ENCODE data around the gene SLC38A8.

Gene SLC38A8

GRCh38 chr16:83967838-83968305 lies 74.7 kb downstream of the SLC38A8 start, which contains the start of gene NECAB2:
Gene NECAB2 (plus strand): TSS chr16:83968244. CDS start chr16:83968649, 405 bp downstream.
- TF ChIP-seq, protein P1, sequence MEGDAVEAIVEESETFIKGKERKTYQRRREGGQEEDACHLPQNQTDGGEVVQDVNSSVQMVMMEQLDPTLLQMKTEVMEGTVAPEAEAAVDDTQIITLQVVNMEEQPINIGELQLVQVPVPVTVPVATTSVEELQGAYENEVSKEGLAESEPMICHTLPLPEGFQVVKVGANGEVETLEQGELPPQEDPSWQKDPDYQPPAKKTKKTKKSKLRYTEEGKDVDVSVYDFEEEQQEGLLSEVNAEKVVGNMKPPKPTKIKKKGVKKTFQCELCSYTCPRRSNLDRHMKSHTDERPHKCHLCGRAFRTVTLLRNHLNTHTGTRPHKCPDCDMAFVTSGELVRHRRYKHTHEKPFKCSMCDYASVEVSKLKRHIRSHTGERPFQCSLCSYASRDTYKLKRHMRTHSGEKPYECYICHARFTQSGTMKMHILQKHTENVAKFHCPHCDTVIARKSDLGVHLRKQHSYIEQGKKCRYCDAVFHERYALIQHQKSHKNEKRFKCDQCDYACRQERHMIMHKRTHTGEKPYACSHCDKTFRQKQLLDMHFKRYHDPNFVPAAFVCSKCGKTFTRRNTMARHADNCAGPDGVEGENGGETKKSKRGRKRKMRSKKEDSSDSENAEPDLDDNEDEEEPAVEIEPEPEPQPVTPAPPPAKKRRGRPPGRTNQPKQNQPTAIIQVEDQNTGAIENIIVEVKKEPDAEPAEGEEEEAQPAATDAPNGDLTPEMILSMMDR (conservative IDR thresholded peaks at IDR 0.05) = peak; percentile 84

DNA sequence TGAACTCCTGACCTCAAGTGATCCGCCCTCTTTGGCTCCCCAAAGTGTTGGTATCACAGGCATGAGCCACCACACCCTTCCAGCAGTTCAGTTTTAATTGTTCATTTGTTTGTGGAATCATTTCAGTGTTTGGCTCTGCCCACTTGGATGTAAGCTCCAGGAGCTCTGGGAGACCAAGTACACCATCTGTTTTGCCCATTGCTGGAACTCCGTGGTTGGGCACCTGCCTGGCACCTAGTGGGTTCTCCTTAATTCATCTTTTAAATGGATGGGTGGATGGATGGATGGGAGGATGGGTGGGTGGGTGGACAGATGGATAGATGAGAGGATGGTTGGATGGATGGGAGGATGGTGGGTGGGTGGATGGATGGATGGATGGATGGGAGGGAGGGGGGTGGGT lies 75.5 kb downstream of the SLC38A8 start:
- H3K27ac ChIP-seq = no peak overlapping the region
- TF ChIP-seq, protein P1 (conservative IDR thresholded peaks at IDR 0.05) = no peak

More at GRCh38 chr16:83967838-83968305, 74.7 kb downstream of the SLC38A8 start, which contains the start of gene NECAB2:
- H3K27ac ChIP-seq = no peak within 1 kb of the TSS; the same call in 1 of the 2 replicates

- TF ChIP-seq, protein P1 (conservative IDR thresholded peaks at IDR 0.05) = no peak
- no peak overlapping the region for H3K27ac ChIP-seq
These were observed 76.4 kb downstream of the SLC38A8 start for GRCh38 chr16:83966153-83966696.

DNA sequence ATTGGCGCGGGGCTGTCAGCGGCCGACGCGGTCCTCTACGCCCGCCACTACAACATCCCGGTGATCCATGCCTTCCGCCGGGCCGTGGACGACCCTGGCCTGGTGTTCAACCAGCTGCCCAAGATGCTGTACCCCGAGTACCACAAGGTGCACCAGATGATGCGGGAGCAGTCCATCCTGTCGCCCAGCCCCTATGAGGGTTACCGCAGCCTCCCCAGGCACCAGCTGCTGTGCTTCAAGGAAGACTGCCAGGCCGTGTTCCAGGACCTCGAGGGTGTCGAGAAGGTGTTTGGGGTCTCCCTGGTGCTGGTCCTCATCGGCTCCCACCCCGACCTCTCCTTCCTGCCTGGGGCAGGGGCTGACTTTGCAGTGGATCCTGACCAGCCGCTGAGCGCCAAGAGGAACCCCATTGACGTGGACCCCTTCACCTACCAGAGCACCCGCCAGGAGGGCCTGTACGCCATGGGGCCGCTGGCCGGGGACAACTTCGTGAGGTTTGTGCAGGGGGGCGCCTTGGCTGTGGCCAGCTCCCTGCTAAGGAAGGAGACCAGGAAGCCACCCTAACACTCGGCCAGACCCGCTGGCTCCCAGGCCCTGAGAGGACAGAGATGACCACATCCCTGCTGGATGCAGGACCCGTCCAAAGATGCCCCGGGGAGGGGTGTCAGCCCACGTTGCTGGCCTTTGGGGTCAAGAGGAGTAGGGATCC lies 77.0 kb downstream of the SLC38A8 start:
- TF ChIP-seq, protein P1 (conservative IDR thresholded peaks at IDR 0.05) = no peak
- H3K27ac ChIP-seq = no peak overlapping the region

- TF ChIP-seq, protein P1 (conservative IDR thresholded peaks at IDR 0.05) = no peak
- H3K27ac ChIP-seq = no peak overlapping the region
These were observed 77.7 kb downstream of the SLC38A8 start for GRCh38 chr16:83964684-83965443.

- H3K27ac ChIP-seq = no peak overlapping the region
- TF ChIP-seq, protein P1 (conservative IDR thresholded peaks at IDR 0.05) = no peak
These were observed 79.1 kb downstream of the SLC38A8 start for GRCh38 chr16:83963277-83964119.
